H1 (cell line): Measurements from ENCODE around the gene FXR2. TPM values are rescaled to one million over a fixed set of nuclear protein-coding genes. Genes with fewer than 3 reads are reported as not detected.

ENCODE experiments used
- CTCF ChIA-PET: fragments of 300-600 bp; sonication (Branson Sonifier 250); formaldehyde crosslinking; loops from one replicate; lab custom pipeline; 2021; ENCODE audit not compliant: partially characterized antibody; lab: Charles Lee
- POLR2A ChIA-PET: fragments of 300-600 bp; sonication (Branson Sonifier 250); formaldehyde crosslinking; loops from one replicate; lab custom pipeline; 2021; ENCODE audit warnings: inconsistent platforms; ENCODE audit not compliant: partially characterized antibody; lab: Charles Lee
- DNase-seq, 2 experiments: peaks; one replicate each; pipeline versions ENCODE4 v3.0.0 to v3.0.0-alpha.2; 2010 to 2022; ENCODE audit warnings: low spot score in 2 of 2, low read depth in 1 of 2, mixed read lengths in 1 of 2
- FAIRE-seq: peaks from 2 replicates; lab custom pipeline; 2011; peaks lifted over from hg19 to GRCh38; lab: Jason Lieb, UNC
- H2AFZ ChIP-seq: 2 replicates; pipeline ENCODE4 v1.8.1; 2012; ENCODE audit warnings: low read length, inconsistent platforms
- H2AK5ac ChIP-seq: 2 replicates; pipeline ENCODE4 v1.6.1; 2013; ENCODE audit warnings: low read depth, low read length
- H2BK120ac ChIP-seq: replicated peaks from 2 replicates; pipeline ENCODE3; 2013; ENCODE audit warnings: low read depth, low read length, inconsistent platforms
- H2BK12ac ChIP-seq: 2 replicates; pipeline ENCODE4 v1.6.1; 2013; ENCODE audit warnings: low read depth, low read length
- H2BK15ac ChIP-seq: 2 replicates; pipeline ENCODE4 v1.6.1; 2013; ENCODE audit warnings: low read length
- H2BK20ac ChIP-seq: 2 replicates; pipeline ENCODE4 v1.6.1; 2013; ENCODE audit warnings: low read length
- H2BK5ac ChIP-seq: 2 replicates; pipeline ENCODE4 v1.6.1; 2013; ENCODE audit warnings: low read depth, low read length
- H3K14ac ChIP-seq: 2 replicates; pipeline ENCODE4 v1.6.1; 2013; ENCODE audit warnings: inconsistent platforms; ENCODE audit not compliant: insufficient read length
- H3K18ac ChIP-seq: 2 replicates; pipeline ENCODE4 v1.6.1; 2013; ENCODE audit warnings: low read length; ENCODE audit errors: extremely low read depth
- H3K23ac ChIP-seq: 2 replicates; pipeline ENCODE4 v1.6.1; 2013; ENCODE audit warnings: inconsistent platforms; ENCODE audit not compliant: insufficient read length
- H3K23me2 ChIP-seq: 2 replicates; pipeline ENCODE4 v1.6.1; 2013; ENCODE audit warnings: low read depth, low read length
- H3K27ac ChIP-seq: 2 replicates; pipeline ENCODE4 v1.6.1; 2011; ENCODE audit warnings: low read depth, low read length, inconsistent platforms
- H3K27me3 ChIP-seq, 4 experiments: replicated peaks in 1 of 4; 1 replicate in 1 of 4; 2 replicates in 3 of 4; pipeline versions ENCODE4 v1.6.1 to v1.8.1; 2011 to 2013; ENCODE audit warnings: low read length in 3 of 4, mild to moderate bottlenecking in 3 of 4, inconsistent platforms in 2 of 4, mixed read lengths in 2 of 4, moderate library complexity in 1 of 4; ENCODE audit not compliant: control insufficient read depth in 3 of 4, insufficient read depth in 3 of 4; ENCODE audit errors: extremely low read depth in 1 of 4
- H3K36me3 ChIP-seq, 4 experiments: 2 replicates each; pipeline versions ENCODE4 v1.6.1 to v1.8.1; 2011 to 2013; ENCODE audit warnings: mild to moderate bottlenecking in 4 of 4, low read length in 3 of 4, moderate library complexity in 2 of 4, control low read depth in 1 of 4, inconsistent platforms in 1 of 4; ENCODE audit not compliant: insufficient read depth in 4 of 4, control insufficient read depth in 2 of 4
- H3K4ac ChIP-seq: replicated peaks from 2 replicates; pipeline ENCODE3; 2013; ENCODE audit warnings: low read length, low read depth, mixed read lengths, inconsistent platforms; ENCODE audit not compliant: insufficient read length
- H3K4me1 ChIP-seq, 4 experiments: replicated peaks in 1 of 4; 1 replicate in 1 of 4; 2 replicates in 3 of 4; pipeline versions ENCODE4 v1.6.1 to v1.8.1; 2011 to 2013; ENCODE audit warnings: low read length in 3 of 4, inconsistent platforms in 2 of 4, mixed read lengths in 1 of 4; ENCODE audit not compliant: insufficient read depth in 4 of 4, control insufficient read depth in 3 of 4
- H3K4me2 ChIP-seq, 2 experiments: 2 replicates each; pipeline versions ENCODE4 v1.6.1 to v1.8.1; 2011 to 2013; ENCODE audit warnings: low read depth in 2 of 2, low read length in 2 of 2, control low read depth in 1 of 2, inconsistent platforms in 1 of 2, mild to moderate bottlenecking in 1 of 2; ENCODE audit not compliant: insufficient read depth in 1 of 2
- H3K4me3 ChIP-seq, 4 experiments: fragments of 200-600, 300-600 bp in 1 of 4; sonication (generic), shearing (Covaris generic), sonication (Bioruptor Twin) in 1 of 4; 2 replicates each; pipeline versions ENCODE4 v1.5.1 to v1.8.1; 2011 to 2016; ENCODE audit warnings: low read length in 4 of 4, low read depth in 3 of 4, control low read depth in 2 of 4, inconsistent platforms in 2 of 4, mild to moderate bottlenecking in 2 of 4, mixed read lengths in 1 of 4, moderate library complexity in 1 of 4; ENCODE audit not compliant: insufficient read depth in 2 of 4; ENCODE audit errors: extremely low read depth in 1 of 4
- H3K56ac ChIP-seq: replicated peaks from 2 replicates; pipeline ENCODE3; 2013; ENCODE audit warnings: low read depth, mild to moderate bottlenecking, mixed read lengths, low read length, inconsistent platforms; ENCODE audit not compliant: insufficient read length
- H3K79me1 ChIP-seq: 2 replicates; pipeline ENCODE4 v1.6.1; 2013; ENCODE audit warnings: low read depth, low read length, control low read depth
- H3K79me2 ChIP-seq, 2 experiments: 2 replicates each; pipeline versions ENCODE4 v1.6.1 to v1.8.1; 2012 to 2013; ENCODE audit warnings: low read length in 2 of 2, mild to moderate bottlenecking in 2 of 2, inconsistent platforms in 1 of 2; ENCODE audit not compliant: insufficient read depth in 2 of 2, control insufficient read depth in 1 of 2
- H3K9ac ChIP-seq, 4 experiments: replicated peaks in 1 of 4; 1 replicate in 1 of 4; 2 replicates in 3 of 4; pipeline versions ENCODE4 v1.6.1 to v1.8.1; 2011 to 2013; ENCODE audit warnings: low read depth in 3 of 4, low read length in 3 of 4, control low read depth in 2 of 4, mild to moderate bottlenecking in 2 of 4, moderate library complexity in 2 of 4, inconsistent platforms in 1 of 4; ENCODE audit errors: extremely low read depth in 1 of 4
- H3K9me3 ChIP-seq, 2 experiments: 2 replicates each; pipeline versions ENCODE4 v1.6.1 to v1.8.1; 2012 to 2013; ENCODE audit warnings: mild to moderate bottlenecking in 2 of 2, moderate library complexity in 2 of 2, control low read depth in 1 of 2, inconsistent platforms in 1 of 2, low read depth in 1 of 2, low read length in 1 of 2, mixed read lengths in 1 of 2; ENCODE audit not compliant: insufficient read depth in 2 of 2
- H4K20me1 ChIP-seq, 2 experiments: replicated peaks in 1 of 2; 2 replicates each; pipeline versions ENCODE3 to v1.8.1; 2011 to 2013; ENCODE audit warnings: inconsistent platforms in 2 of 2, low read length in 2 of 2, mild to moderate bottlenecking in 1 of 2; ENCODE audit not compliant: insufficient read depth in 2 of 2, control insufficient read depth in 1 of 2
- H4K5ac ChIP-seq: 2 replicates; pipeline ENCODE4 v1.6.1; 2013; ENCODE audit warnings: low read length, low read depth, mixed read lengths, inconsistent platforms; ENCODE audit not compliant: insufficient read length
- H4K8ac ChIP-seq: 2 replicates; pipeline ENCODE4 v1.8.0; 2013; ENCODE audit warnings: mild to moderate bottlenecking, moderate library complexity, low read length, inconsistent platforms; ENCODE audit not compliant: insufficient read depth; ENCODE audit errors: extremely low read depth
- H4K91ac ChIP-seq: replicated peaks from 2 replicates; pipeline ENCODE3; 2013; ENCODE audit warnings: low read length, mixed read lengths, inconsistent platforms; ENCODE audit not compliant: insufficient read length
- BACH1 ChIP-seq: IDR thresholded peaks from 2 replicates; pipeline ENCODE4 v1.6.1; 2012; ENCODE audit warnings: low read length, improper control_type of control experiment
- MAFK ChIP-seq: IDR thresholded peaks from 2 replicates; pipeline ENCODE4 v1.6.1; 2012; ENCODE audit warnings: low read depth, mild to moderate bottlenecking, improper control_type of control experiment, low read length
- RFX5 ChIP-seq: IDR thresholded peaks from 2 replicates; pipeline ENCODE4 v1.6.1; 2011; ENCODE audit warnings: low read depth, low read length, improper control_type of control experiment, borderline replicate concordance
- WGBS, 2 experiments: shearing (Covaris generic) in 1 of 2; methylation state at CpG; one replicate each; pipeline versions ENCODE4 v1.1.6 to v1.1.7; 2013 to 2015; ENCODE audit warnings: low lambda C conversion rate in 2 of 2, mixed read lengths in 2 of 2, inconsistent platforms in 1 of 2, low coverage in 1 of 2, missing lambda C conversion rate in 1 of 2; ENCODE audit not compliant: insufficient replicate concordance in 2 of 2, insufficient coverage in 1 of 2, insufficient read length in 1 of 2; ENCODE audit errors: extremely low coverage in 1 of 2, missing lambda C conversion rate in 1 of 2; 5-methylcytosine and 5-hydroxymethylcytosine counted together
- polyA plus RNA-seq, 7 experiments: library from polyadenylated mRNA; depleted of rRNA in 3 of 7; stranded (reverse) in 5 of 7; unstranded in 2 of 7; fragments of >200 nt in 5 of 7; fragments of 200-250 nt in 2 of 7; gene quantifications; 1 replicate in 5 of 7; 2 replicates in 1 of 7; 4 replicates in 1 of 7; pipeline versions ENCODE4 v1.2.1 to v1.2.3, GENCODE V29; 2011 to 2013; ENCODE audit warnings: missing spikeins in 2 of 7, mixed read lengths in 2 of 7
- total RNA-seq: library from RNA; stranded (reverse); fragmentation: NEBNext Ultra II Directional; extraction: Animal tissue kit (Norgen Biotek cat#: 25700); gene quantifications from 2 replicates; pipeline ENCODE4 v1.2.1, GENCODE V29; 2021

FXR2 gene
- total and polyA plus RNA-seq, 2 of the 8 experiments (the other 6 are each of a cell fraction or from before 2014, with no cell fraction given): 26.2 to 44.0 TPM

GRCh38 chr17:7611635-7612293 lies 2.9 kb downstream of the FXR2 start:
- Histone ChIP-seq H4K20me1 (peaks cover 0 to 11% of the 10 kb centered on the region in 2 experiments), H3K4me2 (no peak overlapping the region; a peak in 1 of 4 replicates), H2BK15ac (no peak overlapping the region), H2BK120ac (no peak overlapping the region), H4K91ac (no peak overlapping the region), H3K9me3 (no peaks in the 10 kb centered on the region), H4K8ac (no peak overlapping the region), H2BK5ac (no peak overlapping the region), H2BK20ac (no peak overlapping the region), H3K23ac (no peak overlapping the region), H3K9ac (no peak overlapping the region; a peak in 1 of 7 replicates), H3K27ac (no peak overlapping the region), H3K23me2 (peaks cover 6% of the 10 kb centered on the region), H3K14ac (no peak overlapping the region), H3K56ac (no peak overlapping the region), H3K18ac (no peak overlapping the region), H3K4ac (no peak overlapping the region), H3K4me1 (peaks cover 0 to 5% (median 1%) of the 10 kb centered on the region in 4 experiments; a peak in 4 of 7 replicates), H3K36me3 (peaks cover 0 to 13% (median 0%) of the 10 kb centered on the region in 4 experiments; a peak in 3 of 8 replicates), H3K79me1 (peaks cover 20% of the 10 kb centered on the region), H2AK5ac (no peak overlapping the region), H3K4me3 (no peak overlapping the region), H3K79me2 (peaks cover 4 to 47% of the 10 kb centered on the region in 2 experiments; a peak in 3 of 4 replicates), H2BK12ac (no peak overlapping the region), H3K27me3 (no peaks in the 10 kb centered on the region), H4K5ac (no peak overlapping the region), H2AFZ (no peak overlapping the region)
- CTCF ChIA-PET: interaction anchor here (0.6 to 13.4 kb wide), 8 partner anchors 11 to 76 kb away, joined by 3 to 92 read pairs (median 4); partner anchors contain the start of genes MPDU1, SHBG, TP53 and WRAP53
- 85% methylated on average over 3 of the region's 3 CpGs; no CpG with 5 or more reads in 1 of the 2 experiments for WGBS, 2 experiments
- DNase-seq: no peak
- no peak for FAIRE-seq
- POLR2A ChIA-PET: interaction anchor here (0.6 to 79.4 kb wide), 4 partner anchors 19 to 88 kb away, joined by 3 to 2272 read pairs (median 6); partner anchors contain the start of genes ATP1B2, CD68, TP53 and WRAP53
- TF ChIP-seq MAFK: peak; percentile 77
- TF ChIP-seq RFX5: no peak
- peak; percentile 57; the same call in 1 of the 2 replicates for TF ChIP-seq BACH1
